Adipose tissue (tissue), 3 donors: ENCODE results near the gene CDC20. TPM values are rescaled to one million over a fixed set of nuclear protein-coding genes. Genes with fewer than 3 reads are reported as not detected.
"Not testable (repeated sequence)": the region's sequence is repeated elsewhere in the genome, so short reads cannot be mapped to it uniquely, and the experiment has no call there.

ENCODE experiments used
- H3K27ac ChIP-seq: one replicate; pipeline ENCODE4 v1.5.1; 2013; ENCODE audit warnings: low read depth, low read length
- WGBS, 3 donors: extraction: QIAGEN DNeasy Blood & Tissue Kit; methylation state at CpG; one replicate each; pipeline ENCODE4 v1.1.7; 2013; 5-methylcytosine and 5-hydroxymethylcytosine counted together
- polyA plus RNA-seq, 3 donors: library from polyadenylated mRNA; stranded (reverse); fragments of 200-250 nt; gene quantifications; one replicate each; pipeline ENCODE4 v1.2.3, GENCODE V29; 2013
- donor health status: healthy with polysubstance abuse.
- donor health status: Bipolar disorder and iron deficiency.
- donor health status: healthy.

Gene CDC20
- polyA plus RNA-seq, 3 donors, result 0.55 to 1.5 (median 0.89) TPM

DNA sequence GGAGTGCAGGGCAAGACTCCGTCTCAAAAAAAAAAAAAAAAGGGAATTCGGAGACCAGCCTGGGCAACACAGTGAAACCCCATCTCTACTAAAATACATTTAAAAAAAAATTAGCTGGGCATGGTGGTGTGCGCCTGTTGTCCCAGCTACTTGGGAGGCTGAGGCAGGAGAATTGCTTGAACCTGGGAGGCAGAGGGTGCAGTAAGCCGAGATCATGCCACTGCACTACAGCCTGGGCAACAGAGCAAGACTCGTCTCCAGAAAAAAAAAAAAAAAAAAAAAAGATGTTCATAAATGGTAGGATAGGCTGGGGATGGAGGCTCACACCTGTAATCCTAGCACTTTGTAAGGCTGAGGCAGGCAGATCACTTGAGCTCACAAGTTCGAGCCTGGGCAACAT, 11.0 kb downstream of the CDC20 start:
- not testable (repeated sequence) for H3K27ac ChIP-seq
- WGBS, 3 donors, result 95 to 97% (median 96%) methylated on average over 6 of the region's 6 CpGs

DNA sequence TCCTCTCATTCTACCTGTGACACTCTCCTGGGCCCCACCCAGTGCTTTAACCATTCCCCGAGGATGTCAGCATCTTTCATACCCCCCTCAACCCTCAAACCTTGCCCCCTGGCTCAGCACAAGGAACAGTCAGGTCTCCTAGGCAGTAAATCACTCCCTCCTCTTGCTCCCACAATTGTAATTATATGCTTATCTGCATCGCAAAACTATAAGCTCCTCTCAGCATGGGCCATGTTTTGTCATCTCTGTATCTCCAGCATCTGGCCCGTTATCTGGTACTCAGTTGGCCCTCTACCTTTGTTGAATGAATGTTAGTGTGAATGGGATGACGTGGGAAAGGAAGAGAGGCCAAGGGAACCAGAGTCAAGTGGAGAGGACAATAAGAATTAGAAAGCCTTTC, 11.8 kb downstream of the CDC20 start:
- H3K27ac ChIP-seq, result no peak overlapping the region
- 82 to 93% (median 86%) methylated on average over 4 of the region's 4 CpGs for WGBS, 3 donors

- 99 to 100% (median 100%) methylated on average over 5 of the region's 5 CpGs for WGBS, 3 donors
- H3K27ac ChIP-seq, result no peak overlapping the region
Observed at GRCh38 chr1:43372172-43372571, 13.4 kb downstream of the CDC20 start.

DNA sequence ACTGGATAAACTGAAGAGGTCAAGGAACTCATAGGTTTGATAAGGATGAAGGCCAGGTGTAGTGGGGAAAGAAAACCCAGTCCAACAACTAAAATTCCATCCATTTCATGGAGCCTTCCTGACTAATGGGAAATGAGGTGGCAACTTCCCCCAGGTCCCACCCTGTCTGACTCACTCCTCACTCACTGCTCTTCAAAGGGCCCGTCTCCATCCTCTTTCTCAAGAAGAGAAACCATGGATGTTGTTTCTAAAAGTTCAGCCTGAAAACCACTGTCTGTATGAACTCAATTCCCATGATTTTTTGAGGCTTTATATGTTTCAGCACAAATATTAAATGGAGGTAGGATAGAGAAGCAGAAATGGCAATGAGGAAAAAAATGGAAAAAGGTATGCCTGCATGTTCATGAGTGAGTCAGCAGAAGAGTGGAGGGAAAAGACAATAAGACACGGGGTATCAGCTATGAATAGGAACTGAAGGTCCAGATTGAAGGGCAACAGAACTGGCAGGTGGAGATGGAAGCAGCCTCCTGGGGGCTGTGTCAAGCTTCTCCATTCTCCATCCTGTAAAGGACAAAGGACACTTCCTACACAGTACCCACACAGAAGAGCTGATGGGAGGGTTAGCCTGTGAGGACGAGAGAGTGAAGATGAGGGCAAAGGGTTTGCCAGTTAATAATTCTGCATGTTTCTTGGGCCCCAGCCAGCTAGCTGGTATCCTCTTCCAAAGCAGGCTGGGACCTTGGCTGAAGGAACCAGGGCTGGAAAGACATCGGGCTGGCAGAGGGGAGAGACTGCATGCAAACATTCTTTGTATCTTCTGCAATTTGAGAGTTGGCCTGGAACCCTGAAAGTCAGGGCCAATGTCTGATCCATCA, 14.5 kb downstream of the CDC20 start:
- no peak overlapping the region for H3K27ac ChIP-seq
- 55 to 64% (median 63%) methylated on average over 4 of the region's 4 CpGs for WGBS, 3 donors

DNA sequence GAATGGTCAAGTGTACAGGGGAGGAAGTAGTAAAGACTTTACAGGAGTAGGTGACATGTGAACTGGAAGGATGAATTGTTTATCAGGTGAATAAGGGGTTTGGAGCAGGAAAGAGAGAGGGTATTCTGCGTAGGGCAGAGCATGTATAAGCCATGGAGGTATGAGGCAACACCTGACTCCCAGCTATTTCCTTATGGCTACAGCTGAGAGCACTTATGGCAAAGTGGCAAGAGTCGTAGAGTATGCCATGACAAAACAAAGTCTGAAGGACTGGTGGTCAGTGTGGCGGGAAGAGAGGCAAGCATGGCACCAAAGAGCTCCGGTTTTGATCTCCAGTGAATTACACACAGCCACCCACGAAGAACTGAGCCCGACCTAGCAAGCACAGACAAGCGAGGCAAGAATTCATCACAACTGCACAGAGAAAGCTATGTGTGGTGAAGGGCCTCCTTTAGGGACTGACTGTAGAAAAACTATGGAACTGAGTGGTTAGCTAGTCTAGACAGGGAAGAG, 18.0 kb downstream of the CDC20 start:
- H3K27ac ChIP-seq, result no peak overlapping the region
- WGBS, 3 donors, result 88 to 93% (median 89%) methylated on average over 7 of the region's 7 CpGs

DNA sequence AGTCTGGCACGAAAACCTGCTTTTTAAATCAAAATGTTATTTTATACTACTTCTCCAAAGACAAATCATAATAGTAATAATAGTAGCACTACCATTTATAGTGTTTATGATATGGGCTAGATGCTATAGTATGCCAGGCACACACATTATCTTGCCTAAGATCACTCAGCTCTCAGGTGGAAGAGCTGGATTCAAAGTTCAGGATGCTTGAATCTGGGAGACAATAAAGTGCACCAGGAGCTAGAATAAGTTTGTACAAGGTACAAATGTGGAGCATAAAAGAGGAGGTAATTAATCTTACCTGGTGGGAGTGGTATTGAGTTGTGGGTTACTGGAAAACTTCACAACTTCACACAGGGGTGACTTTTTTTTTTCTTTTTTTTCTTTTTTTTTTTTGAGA, 19.1 kb downstream of the CDC20 start:
- H3K27ac ChIP-seq, result no peak overlapping the region
- 91 to 100% (median 94%) methylated on average over 1 of the region's 1 CpG for WGBS, 3 donors

DNA sequence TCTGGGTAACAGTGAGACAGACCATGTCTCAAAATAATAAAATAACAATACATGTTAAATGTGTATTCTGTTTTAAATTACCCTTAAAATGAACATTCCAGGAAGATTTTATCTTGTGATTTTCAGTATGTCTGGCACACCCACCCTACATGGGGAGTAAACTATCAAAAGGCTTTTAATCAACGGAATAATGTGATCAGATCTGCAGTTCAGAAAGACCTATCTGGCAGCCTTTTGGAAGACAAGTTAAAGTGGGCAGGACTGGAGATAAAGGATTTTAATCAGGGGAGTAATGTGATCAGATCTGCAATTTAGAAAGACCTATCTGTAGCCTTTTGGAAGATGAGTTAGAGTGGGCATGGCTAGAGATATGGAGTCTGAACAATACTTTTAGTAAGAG, 20.7 kb downstream of the CDC20 start:
- H3K27ac ChIP-seq, result no peak overlapping the region
- 94 to 99% (median 95%) methylated on average over 1 of the region's 1 CpG for WGBS, 3 donors

GRCh38 chr1:43381612-43382011, 22.8 kb downstream of the CDC20 start:
- WGBS, 3 donors, result 64 to 86% (median 68%) methylated on average over 3 of the region's 3 CpGs

GRCh38 chr1:43382027-43382779, 23.4 kb downstream of the CDC20 start:
- 54 to 67% (median 64%) methylated on average over 6 of the region's 6 CpGs for WGBS, 3 donors
- H3K27ac ChIP-seq, result no peak overlapping the region

More at GRCh38 chr1:43381612-43382011, 22.8 kb downstream of the CDC20 start:
- H3K27ac ChIP-seq, result no peak overlapping the region

DNA sequence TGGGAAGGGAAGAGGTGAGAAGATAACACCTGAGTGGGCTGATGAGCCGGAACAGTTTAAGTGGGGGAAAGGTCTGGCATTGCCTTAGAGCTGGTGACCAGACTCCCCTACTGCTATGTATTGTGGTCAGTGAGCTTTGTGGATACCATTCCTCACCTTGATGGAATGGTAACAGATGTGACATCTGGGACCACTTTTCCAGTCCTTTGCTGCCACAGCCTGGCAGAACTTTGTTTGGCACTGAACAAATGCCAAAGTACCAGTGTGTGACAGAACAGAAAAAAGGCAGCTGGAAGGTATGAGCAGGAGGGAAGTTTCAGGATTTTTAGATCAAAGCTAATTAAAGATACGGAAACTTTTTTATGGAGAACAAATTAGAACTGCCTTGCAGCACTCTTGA, 24.7 kb downstream of the CDC20 start:
- H3K27ac ChIP-seq, result no peak overlapping the region
- WGBS, 3 donors, result 70 to 94% (median 92%) methylated on average over 2 of the region's 2 CpGs

- no peak overlapping the region for H3K27ac ChIP-seq
- 84 to 96% (median 95%) methylated on average over 6 of the region's 6 CpGs for WGBS, 3 donors
Observed at GRCh38 chr1:43386676-43387075, 27.9 kb downstream of the CDC20 start.

- 40 to 50% (median 47%) methylated on average over 4 of the region's 4 CpGs for WGBS, 3 donors
- no peak overlapping the region for H3K27ac ChIP-seq
Observed at GRCh38 chr1:43387976-43388599, 29.3 kb downstream of the CDC20 start.

GRCh38 chr1:43388613-43389012, 29.8 kb downstream of the CDC20 start:
- no peak overlapping the region for H3K27ac ChIP-seq
- WGBS, 3 donors, result 30 to 42% (median 40%) methylated on average over 3 of the region's 3 CpGs

DNA sequence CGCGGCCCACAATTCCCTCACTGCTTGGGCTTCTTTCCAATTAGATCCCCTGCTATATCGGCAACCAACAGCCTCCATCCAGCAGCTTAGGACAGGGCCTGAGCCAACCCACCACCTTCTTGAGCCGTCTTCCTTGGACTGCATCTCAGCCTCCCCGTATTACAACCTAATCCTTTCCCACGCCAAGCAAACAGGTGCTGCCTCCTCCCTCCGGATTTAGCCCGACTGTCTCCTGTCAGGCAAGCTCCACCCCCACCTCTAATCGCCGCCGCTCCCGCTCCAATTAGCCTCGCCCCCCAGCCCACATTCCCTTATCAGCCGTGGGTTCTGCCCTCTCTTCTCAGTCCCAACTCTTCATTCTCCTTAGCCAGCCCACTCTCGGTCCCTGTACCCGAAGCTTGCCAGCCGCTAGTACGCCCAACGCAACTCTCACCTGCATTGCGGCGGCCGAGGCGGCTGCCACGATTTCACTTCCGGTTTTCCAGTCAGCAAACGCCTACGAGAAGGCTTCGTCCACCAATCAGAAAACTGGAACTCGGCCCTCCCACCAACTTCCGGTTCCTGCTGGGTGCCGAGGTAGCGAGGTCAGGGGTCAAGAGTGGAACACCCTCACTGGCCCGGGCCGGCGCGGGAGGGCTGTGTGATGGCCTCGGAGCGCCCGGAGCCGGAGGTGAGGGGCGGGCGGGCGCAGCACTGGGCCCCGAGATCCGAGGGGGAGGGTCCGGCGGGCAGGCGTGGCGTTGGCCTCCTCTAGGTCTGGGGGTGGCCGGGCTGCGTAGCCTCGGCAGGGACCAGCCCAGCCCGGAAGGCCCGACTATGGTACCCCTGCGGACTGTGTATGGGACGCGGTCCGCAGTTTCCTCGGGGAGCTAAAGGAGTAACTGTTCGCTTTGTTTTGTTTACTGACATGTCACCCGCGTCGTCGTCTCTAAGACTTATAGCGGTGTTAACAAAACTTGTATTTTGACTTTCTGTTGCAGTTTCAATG, 30.8 kb downstream of the CDC20 start, which contains the start of the genes MED8 and SZT2:
TSS of gene MED8 (minus strand) at position 475 of the 988 bp plus-strand sequence. CDS start at position 439, 36 bp downstream.
TSS of gene SZT2 (plus strand) at position 574 of the 988 bp plus-strand sequence. CDS start at position 644, 70 bp downstream.
- H3K27ac ChIP-seq, result peak within 1 kb of the TSS; percentile 36
- 0% methylated on average over 65 of the region's 65 CpGs for WGBS, 3 donors

DNA sequence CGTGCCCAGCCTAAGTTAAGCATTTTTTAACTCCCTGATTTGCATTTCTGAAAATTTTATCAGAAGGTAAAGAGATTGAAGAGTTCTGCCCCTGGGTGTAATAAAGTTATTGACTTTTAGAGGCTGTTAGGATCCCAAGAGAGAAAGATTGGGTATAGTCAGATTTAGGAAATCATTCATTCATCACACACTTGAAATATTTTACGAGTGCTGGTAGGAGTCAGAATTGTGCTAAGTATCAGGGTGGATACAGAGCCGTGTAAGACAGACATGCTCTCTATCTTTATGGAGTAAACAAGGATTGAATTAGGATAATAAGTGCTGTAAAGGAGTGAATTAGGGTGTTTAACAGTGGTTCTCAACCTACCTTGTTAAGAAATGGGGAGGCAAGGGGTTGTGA, 33.9 kb downstream of the CDC20 start:
- H3K27ac ChIP-seq, result no peak overlapping the region
- WGBS, 3 donors, result 64 to 72% (median 72%) methylated on average over 3 of the region's 3 CpGs

DNA sequence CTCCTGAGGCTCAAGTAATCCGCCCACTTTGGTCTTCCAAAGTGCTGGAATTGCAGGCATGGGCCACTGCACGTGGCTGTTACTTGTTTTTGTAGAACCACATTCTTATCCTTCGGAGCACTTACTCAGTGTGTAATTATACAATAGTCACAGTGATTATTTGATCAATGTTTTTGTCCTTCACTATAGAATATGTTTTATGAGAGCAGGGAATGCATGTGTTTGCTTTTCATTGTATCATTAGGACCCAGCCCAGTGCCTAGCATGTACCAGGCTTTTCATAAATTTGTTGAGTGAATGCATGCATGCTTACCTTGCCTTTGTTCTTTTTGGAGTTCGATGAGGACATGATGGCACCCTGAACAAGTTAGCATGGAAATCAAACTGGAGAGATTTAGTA, 36.7 kb downstream of the CDC20 start:
- 85 to 94% (median 89%) methylated on average over 4 of the region's 4 CpGs for WGBS, 3 donors
- no peak overlapping the region for H3K27ac ChIP-seq

- WGBS, 3 donors, result 58 to 85% (median 75%) methylated on average over 1 of the region's 1 CpG
- no peak overlapping the region for H3K27ac ChIP-seq
Observed at GRCh38 chr1:43396059-43396458, 37.3 kb downstream of the CDC20 start.

- H3K27ac ChIP-seq, result no peak overlapping the region
- WGBS, 3 donors, result 94 to 98% (median 97%) methylated on average over 3 of the region's 3 CpGs
Observed at GRCh38 chr1:43398227-43398626, 39.4 kb downstream of the CDC20 start.
